Gastrocnemius medialis (tissue), 4 donors: ENCODE measurements around the gene MKI67.

Experiments
- POLR2A ChIP-seq, 2 donors: fragments of 450-650 bp; IDR thresholded peaks; one replicate each; pipeline ENCODE4 v1.6.1; 2017; ENCODE audit warnings: antibody characterized with exemption in 2 of 2, mild to moderate bottlenecking in 2 of 2, moderate library complexity in 2 of 2
- TF ChIP-seq, protein P1 (sequence below), 5 experiments: fragments of 450-650 bp in 3 of 5; fragments of 200-600 bp in 2 of 5; sonication (generic) in 2 of 5; IDR thresholded peaks in 4 of 5; conservative IDR thresholded peaks in 1 of 5; 1 replicate in 4 of 5; 2 replicates in 1 of 5; pipeline ENCODE4 v1.5.1; 2016 to 2019; ENCODE audit warnings: antibody characterized with exemption in 5 of 5, mild to moderate bottlenecking in 3 of 5, moderate library complexity in 3 of 5

DNA sequence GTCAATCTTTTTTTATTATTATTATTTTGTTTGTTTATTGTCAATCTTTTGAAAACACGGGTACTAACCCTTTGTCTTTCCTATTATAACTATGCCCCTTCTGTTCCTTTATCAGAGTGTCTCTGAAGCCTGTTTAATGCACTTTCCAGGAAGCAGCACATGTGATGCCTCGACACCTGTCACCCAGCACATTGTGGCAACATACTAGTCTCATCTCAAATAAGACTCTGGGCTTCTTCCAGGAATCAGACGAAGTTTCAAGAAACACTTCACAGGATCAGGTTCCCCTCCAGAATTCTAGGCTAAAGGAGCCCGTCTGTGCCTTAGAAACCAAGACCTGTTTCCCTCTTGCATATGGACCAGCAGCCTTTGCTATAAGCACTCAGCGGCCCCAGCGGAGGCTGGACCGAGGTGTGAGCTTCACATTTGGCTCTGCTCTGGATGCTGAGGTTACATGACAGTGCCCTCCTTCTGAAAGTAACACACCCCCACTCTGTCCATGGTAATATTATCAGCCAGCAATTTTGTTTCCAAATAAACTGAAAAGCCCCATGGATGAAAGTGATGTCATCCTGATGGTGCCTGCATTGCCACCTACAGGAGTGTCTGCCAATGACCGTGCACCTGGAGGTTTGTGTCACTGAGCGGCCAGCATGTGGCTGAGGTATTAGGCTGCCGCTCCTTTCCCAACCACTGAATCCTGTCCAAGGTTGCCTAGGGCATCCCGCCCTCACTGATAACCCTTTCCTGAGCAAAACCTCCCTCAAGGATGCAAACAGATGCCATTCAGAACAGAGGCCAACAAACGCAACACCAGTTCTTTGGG, 38.1 kb downstream of the MKI67 start:
- TF ChIP-seq, protein P1, sequence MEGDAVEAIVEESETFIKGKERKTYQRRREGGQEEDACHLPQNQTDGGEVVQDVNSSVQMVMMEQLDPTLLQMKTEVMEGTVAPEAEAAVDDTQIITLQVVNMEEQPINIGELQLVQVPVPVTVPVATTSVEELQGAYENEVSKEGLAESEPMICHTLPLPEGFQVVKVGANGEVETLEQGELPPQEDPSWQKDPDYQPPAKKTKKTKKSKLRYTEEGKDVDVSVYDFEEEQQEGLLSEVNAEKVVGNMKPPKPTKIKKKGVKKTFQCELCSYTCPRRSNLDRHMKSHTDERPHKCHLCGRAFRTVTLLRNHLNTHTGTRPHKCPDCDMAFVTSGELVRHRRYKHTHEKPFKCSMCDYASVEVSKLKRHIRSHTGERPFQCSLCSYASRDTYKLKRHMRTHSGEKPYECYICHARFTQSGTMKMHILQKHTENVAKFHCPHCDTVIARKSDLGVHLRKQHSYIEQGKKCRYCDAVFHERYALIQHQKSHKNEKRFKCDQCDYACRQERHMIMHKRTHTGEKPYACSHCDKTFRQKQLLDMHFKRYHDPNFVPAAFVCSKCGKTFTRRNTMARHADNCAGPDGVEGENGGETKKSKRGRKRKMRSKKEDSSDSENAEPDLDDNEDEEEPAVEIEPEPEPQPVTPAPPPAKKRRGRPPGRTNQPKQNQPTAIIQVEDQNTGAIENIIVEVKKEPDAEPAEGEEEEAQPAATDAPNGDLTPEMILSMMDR (IDR thresholded peaks at IDR 0.05 in 4 of 5, conservative IDR thresholded peaks at IDR 0.05 in 1 of 5) = no peak
- TF ChIP-seq POLR2A (IDR thresholded peaks at IDR 0.05) = no peak
